SK-N-SH treated with all-trans-retinoic acid at 6 μM for 48 hours (cell line): ENCODE data around the gene NUP153.

Experiments used
- ATAC-seq: fragments of 200-7000 bp; cut with Tn5 transposase; 3 replicates; pipeline ENCODE4 v1.9.1; 2020; ENCODE audit warnings: mild to moderate bottlenecking, moderate library complexity
- ARNTL ChIP-seq: fragments of 450-650 bp; formaldehyde crosslinking; IDR thresholded peaks from 2 replicates; pipeline ENCODE4 v1.5.0; 2020; ENCODE audit warnings: low read depth, mild to moderate bottlenecking, moderate library complexity, borderline replicate concordance
- BACH2 ChIP-seq: fragments of 250-450 bp; sonication (Bioruptor Pico); IDR thresholded peaks from 2 replicates; pipeline ENCODE4 v1.9.0; 2021; ENCODE audit warnings: mild to moderate bottlenecking, borderline replicate concordance
- CSRNP3 ChIP-seq: fragments of 250-450 bp; sonication (Bioruptor Pico); IDR thresholded peaks from 2 replicates; pipeline ENCODE4 v1.5.1; 2021; ENCODE audit warnings: mild to moderate bottlenecking, moderate library complexity
- GLIS3 ChIP-seq: fragments of 250-450 bp; sonication (Bioruptor Pico); IDR thresholded peaks from 2 replicates; pipeline ENCODE4 v1.5.0; 2020; ENCODE audit warnings: mild to moderate bottlenecking, moderate library complexity
- ISL1 ChIP-seq: fragments of 250-450 bp; sonication (Bioruptor Pico); IDR thresholded peaks from 2 replicates; pipeline ENCODE4 v2.1.2; 2022; ENCODE audit warnings: mild to moderate bottlenecking, moderate library complexity
- OSR1 ChIP-seq: fragments of 250-450 bp; sonication (Bioruptor Pico); IDR thresholded peaks from 2 replicates; pipeline ENCODE4 v1.8.0; 2022; ENCODE audit warnings: moderate library complexity, mild to moderate bottlenecking, inconsistent platforms
- POU6F1 ChIP-seq: fragments of 250-450 bp; sonication (Bioruptor Pico); IDR thresholded peaks from 2 replicates; pipeline ENCODE4 v1.8.0; 2021; ENCODE audit warnings: low read depth, mild to moderate bottlenecking, moderate library complexity, borderline replicate concordance
- PPARA ChIP-seq: fragments of 250-450 bp; sonication (Bioruptor Pico); IDR thresholded peaks from 2 replicates; pipeline ENCODE4 v1.5.0; 2020; ENCODE audit warnings: mild to moderate bottlenecking, borderline replicate concordance
- RARB ChIP-seq: fragments of 250-450 bp; sonication (Bioruptor Pico); IDR thresholded peaks from 2 replicates; pipeline ENCODE4 v1.8.0; 2021; ENCODE audit warnings: mild to moderate bottlenecking, moderate library complexity
- SNAI2 ChIP-seq: fragments of 250-450 bp; sonication (Bioruptor Pico); IDR thresholded peaks from 2 replicates; pipeline ENCODE4 v1.5.0; 2020; ENCODE audit warnings: mild to moderate bottlenecking, moderate library complexity
- TCF4 ChIP-seq: fragments of 250-450 bp; sonication (Bioruptor Pico); IDR thresholded peaks from 2 replicates; pipeline ENCODE4 v1.8.0; 2021; ENCODE audit warnings: mild to moderate bottlenecking, moderate library complexity, borderline replicate concordance
- TOX ChIP-seq: fragments of 250-450 bp; sonication (Bioruptor Pico); IDR thresholded peaks from 2 replicates; pipeline ENCODE4 v1.8.0; 2021; ENCODE audit warnings: mild to moderate bottlenecking, moderate library complexity, borderline replicate concordance
- TSHZ2 ChIP-seq: fragments of 250-450 bp; sonication (Bioruptor Pico); IDR thresholded peaks from 2 replicates; pipeline ENCODE4 v1.5.0; 2020; ENCODE audit warnings: mild to moderate bottlenecking, moderate library complexity
- ZC3H10 ChIP-seq: fragments of 250-450 bp; sonication (Bioruptor Pico); IDR thresholded peaks from 2 replicates; pipeline ENCODE4 v1.5.1; 2021; ENCODE audit warnings: mild to moderate bottlenecking, moderate library complexity
- ZFP3 ChIP-seq: fragments of 250-450 bp; sonication (Bioruptor Pico); IDR thresholded peaks from 2 replicates; pipeline ENCODE4 v1.5.0; 2020; ENCODE audit warnings: mild to moderate bottlenecking, moderate library complexity
- ZFP30 ChIP-seq: fragments of 450-650 bp; formaldehyde crosslinking; IDR thresholded peaks from 2 replicates; pipeline ENCODE4 v1.5.0; 2022; ENCODE audit warnings: mild to moderate bottlenecking, moderate library complexity
- ZNF565 ChIP-seq: fragments of 450-650 bp; formaldehyde crosslinking; conservative IDR thresholded peaks from 2 replicates; pipeline ENCODE4 v1.5.0; 2020; ENCODE audit warnings: low read depth, mild to moderate bottlenecking, moderate library complexity
- ZNF70 ChIP-seq: fragments of 450-650 bp; formaldehyde crosslinking; IDR thresholded peaks from 2 replicates; pipeline ENCODE4 v1.5.0; 2020; ENCODE audit warnings: mild to moderate bottlenecking, moderate library complexity
- ZNF8 ChIP-seq: fragments of 450-650 bp; formaldehyde crosslinking; IDR thresholded peaks from 2 replicates; pipeline ENCODE4 v1.5.0; 2020; ENCODE audit warnings: mild to moderate bottlenecking, moderate library complexity

NUP153 gene

GRCh38 chr6:17714879-17715851 is 8.4 kb upstream of the NUP153 start:
- no peak for TF ChIP-seq ARNTL (CRISPR knock-in tag)
- TF ChIP-seq ISL1 (CRISPR knock-in tag): 0 out of 2 replicates have a peak, but pooled peaks have one; percentile 8
- no peak for TF ChIP-seq OSR1 (CRISPR knock-in tag)
- TF ChIP-seq, all 23 proteins: peak for 1
- peak; percentile 91 for ATAC-seq

- ATAC-seq: peak; percentile 42
- no peak for TF ChIP-seq POU6F1 (CRISPR knock-in tag)
- no peak for TF ChIP-seq ZFP3 (CRISPR knock-in tag)
- TF ChIP-seq ZNF8 (CRISPR knock-in tag): no peak
- TF ChIP-seq RARB (CRISPR knock-in tag): no peak
- TF ChIP-seq TSHZ2 (CRISPR knock-in tag): no peak
- no peak for TF ChIP-seq GLIS3 (CRISPR knock-in tag)
- TF ChIP-seq CSRNP3: no peak
- TF ChIP-seq ZNF70: no peak
- no peak for TF ChIP-seq ARNTL (CRISPR knock-in tag)
- no peak for TF ChIP-seq BACH2
- TF ChIP-seq ZFP30 (CRISPR knock-in tag): no peak
- no peak for TF ChIP-seq ZNF565 (CRISPR knock-in tag)
- TF ChIP-seq PPARA (CRISPR knock-in tag): no peak
- no peak for TF ChIP-seq TOX
- TF ChIP-seq SNAI2 (CRISPR knock-in tag): no peak
Measured at GRCh38 chr6:17714177-17714576, 7.5 kb upstream of the NUP153 start.

GRCh38 chr6:17712576-17712975 is 5.9 kb upstream of the NUP153 start:
- ATAC-seq: no peak
- TF ChIP-seq GLIS3 (CRISPR knock-in tag) (no peak), ZNF8 (CRISPR knock-in tag) (no peak), TOX (no peak), POU6F1 (CRISPR knock-in tag) (no peak), ZNF70 (no peak), PPARA (CRISPR knock-in tag) (no peak), BACH2 (no peak), TCF4 (CRISPR knock-in tag) (no peak), TSHZ2 (CRISPR knock-in tag) (no peak), ZC3H10 (CRISPR knock-in tag) (no peak), ZFP30 (CRISPR knock-in tag) (no peak)
- TF ChIP-seq, all 23 proteins: peak for 0
